Measurements from ENCODE around the gene SRMS. TPM values are rescaled to one million over a fixed set of nuclear protein-coding genes. Genes with fewer than 3 reads are reported as not detected.
"Not testable (repeated sequence)": the region's sequence is repeated elsewhere in the genome, so short reads cannot be mapped to it uniquely, and the experiment has no call there.

SRMS gene
- total RNA-seq, 1 donor from 2014 or later: not detected

- Histone ChIP-seq H3K4me3 (no peak overlapping the region), H3K9me3 (ENCODE audit: low read depth) (no peaks in the 10 kb centered on the region), H4K20me1 (ENCODE audit: low read depth) (no peaks in the 10 kb centered on the region), H3F3A (ENCODE audit: low read depth) (peaks cover 7% of the 10 kb centered on the region), H3K79me2 (ENCODE audit: low read depth) (no peaks in the 10 kb centered on the region), H3K9ac (no peak overlapping the region), H2AFZ (replicated peaks) (no peak overlapping the region), H3K27ac (no peak overlapping the region), H3K36me3 (no peaks in the 10 kb centered on the region), H3K4me2 (no peak overlapping the region), H3K27me3 (peaks cover 9% of the 10 kb centered on the region), H3K4me1 (no peaks in the 10 kb centered on the region)
- Mint-ChIP-seq H3K27me3 (ENCODE audit: insufficient read depth, low read depth) (peaks cover 10% of the 10 kb centered on the region), H3K36me3 (no peaks in the 10 kb centered on the region), H3K4me1 (peaks cover 6% of the 10 kb centered on the region), H3K27ac (no peak overlapping the region), H3K4me3 (no peak overlapping the region), H3K9me3 (no peaks in the 10 kb centered on the region)
- no peak for DNase-seq (ENCODE audit: low spot score)
- TF ChIP-seq CTCF (IDR thresholded peaks at IDR 0.05) (no peak), EZH2 (IDR thresholded peaks at IDR 0.05) (no peak), EZH2phosphoT487 (IDR thresholded peaks at IDR 0.05) (no peak)
Observed at GRCh38 chr20:63572071-63572787, 24.7 kb upstream of the SRMS start.

- not testable (repeated sequence) for H3K36me3 Mint-ChIP-seq; H3K9ac ChIP-seq; H3K79me2 ChIP-seq (ENCODE audit: low read depth); H3K36me3 ChIP-seq; H3K4me3 ChIP-seq; H2AFZ ChIP-seq (replicated peaks); H3K4me1 ChIP-seq; H3K27ac Mint-ChIP-seq; H3K4me3 Mint-ChIP-seq; H4K20me1 ChIP-seq (ENCODE audit: low read depth); H3F3A ChIP-seq (ENCODE audit: low read depth); H3K27me3 ChIP-seq; DNase-seq (ENCODE audit: low spot score); H3K27ac ChIP-seq; H3K4me1 Mint-ChIP-seq; H3K27me3 Mint-ChIP-seq (ENCODE audit: insufficient read depth, low read depth); H3K9me3 ChIP-seq (ENCODE audit: low read depth); H3K9me3 Mint-ChIP-seq; H3K4me2 ChIP-seq
Observed at GRCh38 chr20:63571087-63571478, 23.5 kb upstream of the SRMS start.

GRCh38 chr20:63570281-63571086 lies 22.9 kb upstream of the SRMS start:
- peaks cover 7% of the 10 kb centered on the region for H3F3A ChIP-seq (ENCODE audit: low read depth)
- peaks cover 4% of the 10 kb centered on the region for H3K27me3 Mint-ChIP-seq (ENCODE audit: insufficient read depth, low read depth)
- no peak overlapping the region for H3K4me3 Mint-ChIP-seq
- no peaks in the 10 kb centered on the region for H3K79me2 ChIP-seq (ENCODE audit: low read depth)
- no peaks in the 10 kb centered on the region for H4K20me1 ChIP-seq (ENCODE audit: low read depth)
- H3K4me1 ChIP-seq: no peaks in the 10 kb centered on the region
- no peak overlapping the region for H3K9ac ChIP-seq
- H3K4me2 ChIP-seq: no peak overlapping the region
- no peak overlapping the region for H3K27ac ChIP-seq
- no peak overlapping the region for H3K27ac Mint-ChIP-seq
- peaks cover 9% of the 10 kb centered on the region for H3K27me3 ChIP-seq
- no peaks in the 10 kb centered on the region for H3K9me3 Mint-ChIP-seq
- no peaks in the 10 kb centered on the region for H3K36me3 ChIP-seq
- DNase-seq (ENCODE audit: low spot score): no peak
- no peak overlapping the region for H2AFZ ChIP-seq (replicated peaks)
- peaks cover 3% of the 10 kb centered on the region for H3K4me1 Mint-ChIP-seq
- no peaks in the 10 kb centered on the region for H3K36me3 Mint-ChIP-seq
- H3K4me3 ChIP-seq: no peak overlapping the region
- TF ChIP-seq EZH2phosphoT487 (IDR thresholded peaks at IDR 0.05) (no peak), EZH2 (IDR thresholded peaks at IDR 0.05) (no peak), CTCF (IDR thresholded peaks at IDR 0.05) (no peak)
- no peaks in the 10 kb centered on the region for H3K9me3 ChIP-seq (ENCODE audit: low read depth)

All from neural progenitor cell (in vitro differentiated cells).